ENCODE results near the gene KIF2A.

The KIF2A gene

GRCh38 chr5:62418462-62419076 is 112.6 kb downstream of the KIF2A start:
- TF ChIP-seq FOXP2 (optimal IDR thresholded peaks at IDR 0.05; ENCODE audit: borderline replicate concordance, extremely low read depth, extremely low read length, insufficient read depth), result no peak
- no peak for TF ChIP-seq SIN3A (IDR thresholded peaks at IDR 0.05; ENCODE audit: borderline replicate concordance, insufficient read depth, low read length)
- no peak for TF ChIP-seq TAF1 (IDR thresholded peaks at IDR 0.05; ENCODE audit: borderline replicate concordance, insufficient read depth, low read length)
- TF ChIP-seq REST (IDR thresholded peaks at IDR 0.05; ENCODE audit: insufficient read depth in 1 of 2, low read depth in 2 of 2, low read length in 2 of 2), result no peak
- no peak for TF ChIP-seq POLR2AphosphoS5 (IDR thresholded peaks at IDR 0.05; ENCODE audit: low read depth, low read length)

GRCh38 chr5:62419609-62420008 is 113.6 kb downstream of the KIF2A start:
- TF ChIP-seq REST (IDR thresholded peaks at IDR 0.05; ENCODE audit: insufficient read depth in 1 of 2, low read depth in 2 of 2, low read length in 2 of 2) (no peak), POLR2AphosphoS5 (IDR thresholded peaks at IDR 0.05; ENCODE audit: low read depth, low read length) (no peak)

GRCh38 chr5:62421414-62421813 is 115.4 kb downstream of the KIF2A start:
- TF ChIP-seq REST (IDR thresholded peaks at IDR 0.05; ENCODE audit: insufficient read depth in 1 of 2, low read depth in 2 of 2, low read length in 2 of 2) (no peak), FOXP2 (optimal IDR thresholded peaks at IDR 0.05; ENCODE audit: borderline replicate concordance, extremely low read depth, extremely low read length, insufficient read depth) (no peak), SIN3A (IDR thresholded peaks at IDR 0.05; ENCODE audit: borderline replicate concordance, insufficient read depth, low read length) (no peak), POLR2AphosphoS5 (IDR thresholded peaks at IDR 0.05; ENCODE audit: low read depth, low read length) (no peak), TAF1 (IDR thresholded peaks at IDR 0.05; ENCODE audit: borderline replicate concordance, insufficient read depth, low read length) (no peak)

- no peak for TF ChIP-seq POLR2AphosphoS5 (IDR thresholded peaks at IDR 0.05; ENCODE audit: low read depth, low read length)
- no peak for TF ChIP-seq TAF1 (IDR thresholded peaks at IDR 0.05; ENCODE audit: borderline replicate concordance, insufficient read depth, low read length)
- TF ChIP-seq REST (IDR thresholded peaks at IDR 0.05; ENCODE audit: insufficient read depth in 1 of 2, low read depth in 2 of 2, low read length in 2 of 2), result no peak
- no peak for TF ChIP-seq SIN3A (IDR thresholded peaks at IDR 0.05; ENCODE audit: borderline replicate concordance, insufficient read depth, low read length)
- no peak for TF ChIP-seq FOXP2 (optimal IDR thresholded peaks at IDR 0.05; ENCODE audit: borderline replicate concordance, extremely low read depth, extremely low read length, insufficient read depth)
These were observed 118.8 kb downstream of the KIF2A start for GRCh38 chr5:62424763-62425162.
